B cell (primary cell): ENCODE results near the gene RANBP3L. TPM values are rescaled to one million over a fixed set of nuclear protein-coding genes. Genes with fewer than 3 reads are reported as not detected.
"Not testable (repeated sequence)": the region's sequence is repeated elsewhere in the genome, so short reads cannot be mapped to it uniquely, and the experiment has no call there.

Experiments used
- ATAC-seq: fragments of 200-7000 bp; cut with Tn5 transposase; one replicate; pipeline ENCODE4 v1.10.0; 2021; ENCODE audit warnings: low read depth, mild to moderate bottlenecking, moderate number of reproducible peaks, moderate library complexity
- CTCF ChIA-PET: fragments of 350-600 bp; sonication (Branson Sonifier 250); formaldehyde crosslinking; loops from one replicate; lab custom pipeline; 2021; ENCODE audit warnings: antibody characterized with exemption, inconsistent platforms; lab: Charles Lee
- POLR2A ChIA-PET: fragments of 350-600 bp; sonication (Branson Sonifier 250); formaldehyde crosslinking; loops from one replicate; lab custom pipeline; 2021; ENCODE audit warnings: antibody characterized with exemption; lab: Charles Lee
- DNase-seq: peaks from one replicate; pipeline ENCODE4 v3.0.0; 2013
- H2AFZ ChIP-seq: 2 replicates; pipeline ENCODE4 v1.6.1; 2012; ENCODE audit warnings: mild to moderate bottlenecking, low read depth, low read length; ENCODE audit not compliant: insufficient read depth, poor library complexity, severe bottlenecking
- H3K27ac ChIP-seq, 2 donors: 1 replicate in 1 of 2; 2 replicates in 1 of 2; pipeline ENCODE4 v1.5.1; 2012 to 2013; ENCODE audit warnings: low read length in 2 of 2, mild to moderate bottlenecking in 2 of 2, moderate library complexity in 1 of 2
- H3K27me3 ChIP-seq, 4 experiments: fragments of 200-600 bp in 1 of 4; sonication (generic) in 1 of 4; replicated peaks in 1 of 4; 1 replicate in 2 of 4; 2 replicates in 2 of 4; pipeline versions ENCODE4 v1.6.1 to v1.7.0; 2013 to 2016; ENCODE audit warnings: low read length in 3 of 4, mild to moderate bottlenecking in 2 of 4, mixed read lengths in 1 of 4, moderate library complexity in 1 of 4; ENCODE audit not compliant: insufficient read depth in 4 of 4, control insufficient read depth in 3 of 4; ENCODE audit errors: control extremely low read depth in 1 of 4
- H3K36me3 ChIP-seq, 2 experiments: replicated peaks in 1 of 2; 1 replicate in 1 of 2; 2 replicates in 1 of 2; pipeline versions ENCODE4 v1.6.1 to v1.7.1; 2013; ENCODE audit warnings: low read length in 1 of 2; ENCODE audit not compliant: insufficient read depth in 2 of 2, control insufficient read depth in 1 of 2; ENCODE audit errors: control extremely low read depth in 1 of 2, extremely low read depth in 1 of 2
- H3K4me1 ChIP-seq, 2 donors: fragments of 200-600 bp in 1 of 2; sonication (generic) in 1 of 2; 1 replicate in 1 of 2; 2 replicates in 1 of 2; pipeline versions ENCODE4 v1.5.1 to v1.6.1; 2013 to 2017; ENCODE audit warnings: low read length in 2 of 2; ENCODE audit not compliant: control insufficient read depth in 2 of 2, insufficient read depth in 2 of 2
- H3K4me2 ChIP-seq: replicated peaks from 2 replicates; pipeline ENCODE3; 2012; ENCODE audit warnings: mild to moderate bottlenecking, low read depth, low read length; ENCODE audit not compliant: poor library complexity, severe bottlenecking
- H3K4me3 ChIP-seq, 5 experiments: fragments of 200-600 bp in 1 of 5; sonication (generic) in 1 of 5; 1 replicate in 3 of 5; 2 replicates in 2 of 5; pipeline versions ENCODE4 v1.5.1 to v1.7.0; 2011 to 2016; ENCODE audit warnings: low read length in 4 of 5, mild to moderate bottlenecking in 4 of 5, low read depth in 2 of 5, control low read depth in 1 of 5, moderate library complexity in 1 of 5; ENCODE audit not compliant: insufficient read depth in 1 of 5; ENCODE audit errors: control extremely low read depth in 1 of 5, extremely low read depth in 1 of 5
- H3K79me2 ChIP-seq: fragments of 200-600 bp; sonication (generic); one replicate; pipeline ENCODE4 v1.6.0; 2016; ENCODE audit warnings: low read length; ENCODE audit not compliant: control insufficient read depth, insufficient read depth
- H3K9ac ChIP-seq: fragments of 200-600 bp; sonication (generic); 2 replicates; pipeline ENCODE4 v1.6.1; 2017; ENCODE audit warnings: mild to moderate bottlenecking, low read length, moderate library complexity
- H3K9me3 ChIP-seq, 3 donors: one replicate each; pipeline versions ENCODE4 v1.6.1 to v1.7.1; 2013; ENCODE audit warnings: low read length in 2 of 3; ENCODE audit not compliant: control insufficient read depth in 2 of 3, insufficient read depth in 1 of 3; ENCODE audit errors: control extremely low read depth in 1 of 3
- H4K20me1 ChIP-seq: 2 replicates; pipeline ENCODE4 v1.6.0; 2012; ENCODE audit warnings: mild to moderate bottlenecking, low read length; ENCODE audit not compliant: insufficient read depth, control insufficient read depth, poor library complexity, severe bottlenecking
- H3K27ac Mint-ChIP-seq: one replicate; pipeline ENCODE4 v1.8.0; 2021; ENCODE audit warnings: mixed read lengths
- H3K27me3 Mint-ChIP-seq: one replicate; pipeline ENCODE4 v1.8.0; 2021; ENCODE audit warnings: mixed read lengths
- H3K4me1 Mint-ChIP-seq: one replicate; pipeline ENCODE4 v1.8.0; 2021; ENCODE audit warnings: mixed read lengths
- H3K4me3 Mint-ChIP-seq: one replicate; pipeline ENCODE4 v1.8.0; 2021; ENCODE audit warnings: mixed read lengths
- H3K9me3 Mint-ChIP-seq: one replicate; pipeline ENCODE4 v1.8.0; 2022; ENCODE audit warnings: mixed read lengths; ENCODE audit not compliant: insufficient read depth
- EZH2 ChIP-seq: IDR thresholded peaks from 2 replicates; pipeline ENCODE4 v1.6.1; 2012; ENCODE audit warnings: borderline replicate concordance, low read depth, mild to moderate bottlenecking, moderate library complexity, low read length; ENCODE audit not compliant: insufficient read depth, poor library complexity, severe bottlenecking
- WGBS: methylation state at CpG from one replicate; pipeline ENCODE4 v1.1.5; 2013; ENCODE audit warnings: missing lambda C conversion rate; ENCODE audit not compliant: insufficient coverage; 5-methylcytosine and 5-hydroxymethylcytosine counted together
- intact Hi-C: fragments of 100-400 bp; cut with micrococcal nuclease; formaldehyde crosslinking; loops from one replicate; pipeline ENCODE4 v1.10.0; 2022
- polyA plus RNA-seq: library from polyadenylated mRNA; depleted of rRNA; stranded (reverse); fragments of >200 nt; gene quantifications from 2 replicates; pipeline ENCODE4 v1.2.3, GENCODE V29; 2012
- total RNA-seq, 2 donors: library from RNA; stranded (reverse); fragments of 120-200 nt in 1 of 2; gene quantifications; 1 replicate in 1 of 2; 2 replicates in 1 of 2; pipeline versions ENCODE4 v1.2.3 to v1.2.4, GENCODE V29; 2013 to 2022
- TF ChIP-seq, protein P1 (sequence below): fragments of 200-600 bp; IDR thresholded peaks from one replicate; pipeline ENCODE4 v1.8.0; 2022; ENCODE audit warnings: antibody characterized with exemption, mild to moderate bottlenecking

RANBP3L gene
- total and polyA plus RNA-seq, 2 donors (not counting 1 experiment from before 2014, with no cell fraction given) = not detected

DNA sequence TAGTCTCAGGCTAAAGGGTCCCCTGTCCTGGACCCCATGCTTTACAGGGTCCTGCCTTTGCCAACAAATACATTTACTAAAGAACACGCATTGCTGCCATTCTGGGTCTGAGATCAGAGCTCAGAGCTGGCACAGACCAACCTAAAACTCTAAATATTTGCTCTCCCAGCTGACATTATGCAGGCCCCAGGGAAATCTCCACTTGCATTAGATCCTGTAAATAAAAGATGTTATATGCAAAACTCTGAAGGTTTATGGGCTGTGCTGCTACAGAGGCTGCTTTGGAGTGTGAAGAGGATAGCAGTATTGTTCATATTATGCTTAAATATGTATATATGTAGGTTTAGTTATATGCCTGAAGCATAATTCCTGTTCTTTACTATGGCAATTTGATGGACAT, 35.9 kb upstream of the RANBP3L start:
- Histone ChIP-seq H3K27me3 (no peaks in the 10 kb centered on the region), H4K20me1 (no peaks in the 10 kb centered on the region), H3K4me3 (no peak overlapping the region), H3K4me1 (no peaks in the 10 kb centered on the region), H3K36me3 (no peaks in the 10 kb centered on the region), H3K79me2 (no peaks in the 10 kb centered on the region), H3K4me2 (no peak overlapping the region), H2AFZ (no peak overlapping the region), H3K9ac (no peak overlapping the region), H3K9me3 (peaks cover 0 to under 1% (median 0%) of the 10 kb centered on the region in 3 donors), H3K27ac (no peak overlapping the region)
- H3K4me1 Mint-ChIP-seq = no peaks in the 10 kb centered on the region
- peaks cover 4% of the 10 kb centered on the region for H3K27me3 Mint-ChIP-seq
- no peak overlapping the region for H3K27ac Mint-ChIP-seq
- DNase-seq (no peak), ATAC-seq (no peak)
- CTCF ChIA-PET = no interaction called here
- no peak overlapping the region for H3K4me3 Mint-ChIP-seq
- POLR2A ChIA-PET = no interaction called here
- WGBS = 88% methylated on average over 1 of the region's 1 CpG
- TF ChIP-seq EZH2 = no peak
- TF ChIP-seq, protein P1, sequence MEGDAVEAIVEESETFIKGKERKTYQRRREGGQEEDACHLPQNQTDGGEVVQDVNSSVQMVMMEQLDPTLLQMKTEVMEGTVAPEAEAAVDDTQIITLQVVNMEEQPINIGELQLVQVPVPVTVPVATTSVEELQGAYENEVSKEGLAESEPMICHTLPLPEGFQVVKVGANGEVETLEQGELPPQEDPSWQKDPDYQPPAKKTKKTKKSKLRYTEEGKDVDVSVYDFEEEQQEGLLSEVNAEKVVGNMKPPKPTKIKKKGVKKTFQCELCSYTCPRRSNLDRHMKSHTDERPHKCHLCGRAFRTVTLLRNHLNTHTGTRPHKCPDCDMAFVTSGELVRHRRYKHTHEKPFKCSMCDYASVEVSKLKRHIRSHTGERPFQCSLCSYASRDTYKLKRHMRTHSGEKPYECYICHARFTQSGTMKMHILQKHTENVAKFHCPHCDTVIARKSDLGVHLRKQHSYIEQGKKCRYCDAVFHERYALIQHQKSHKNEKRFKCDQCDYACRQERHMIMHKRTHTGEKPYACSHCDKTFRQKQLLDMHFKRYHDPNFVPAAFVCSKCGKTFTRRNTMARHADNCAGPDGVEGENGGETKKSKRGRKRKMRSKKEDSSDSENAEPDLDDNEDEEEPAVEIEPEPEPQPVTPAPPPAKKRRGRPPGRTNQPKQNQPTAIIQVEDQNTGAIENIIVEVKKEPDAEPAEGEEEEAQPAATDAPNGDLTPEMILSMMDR = no peak
- no peaks in the 10 kb centered on the region for H3K9me3 Mint-ChIP-seq
- intact Hi-C loops = no loop called here

DNA sequence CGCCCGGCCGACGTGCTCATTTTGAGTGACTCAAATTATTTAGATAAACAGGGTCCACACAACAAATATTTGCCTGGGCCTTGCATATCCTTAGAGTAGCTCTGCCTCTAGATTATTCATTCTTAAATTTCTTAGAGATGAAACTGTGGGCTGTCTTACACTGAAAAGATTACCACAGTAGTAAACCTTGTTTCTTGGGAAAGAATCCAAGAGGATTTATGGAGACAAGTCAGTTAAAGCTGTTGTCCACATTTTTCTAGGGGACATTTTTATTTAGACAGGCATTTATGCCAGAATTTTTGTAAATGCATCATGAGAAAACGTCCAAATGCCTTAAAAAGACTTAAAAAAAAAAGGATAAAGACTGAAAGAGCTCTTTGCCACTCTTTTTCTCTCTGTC, 32.6 kb upstream of the RANBP3L start:
- no peaks in the 10 kb centered on the region for H3K4me1 Mint-ChIP-seq
- TF ChIP-seq EZH2 = no peak
- TF ChIP-seq, protein P1 = no peak
- H3K9me3 Mint-ChIP-seq = no peaks in the 10 kb centered on the region
- no peaks in the 10 kb centered on the region for H3K36me3 ChIP-seq
- 96% methylated on average over 4 of the region's 5 CpGs for WGBS
- ATAC-seq = no peak
- no peaks in the 10 kb centered on the region for H3K79me2 ChIP-seq
- ChIA-PET POLR2A (no interaction called here), CTCF (no interaction called here)
- H3K4me3 ChIP-seq = no peak overlapping the region
- H3K9ac ChIP-seq = no peak overlapping the region
- no peak for DNase-seq
- no peak overlapping the region for H3K4me3 Mint-ChIP-seq
- no peaks in the 10 kb centered on the region for H3K27me3 ChIP-seq
- H3K9me3 ChIP-seq = peaks cover 0 to 3% (median 0%) of the 10 kb centered on the region in 3 donors
- H3K4me2 ChIP-seq = no peak overlapping the region
- no peaks in the 10 kb centered on the region for H3K27me3 Mint-ChIP-seq
- intact Hi-C loops = no loop called here
- H4K20me1 ChIP-seq = no peaks in the 10 kb centered on the region
- H3K4me1 ChIP-seq = no peaks in the 10 kb centered on the region
- no peak overlapping the region for H2AFZ ChIP-seq
- H3K27ac Mint-ChIP-seq = no peak overlapping the region
- H3K27ac ChIP-seq = no peak overlapping the region

DNA sequence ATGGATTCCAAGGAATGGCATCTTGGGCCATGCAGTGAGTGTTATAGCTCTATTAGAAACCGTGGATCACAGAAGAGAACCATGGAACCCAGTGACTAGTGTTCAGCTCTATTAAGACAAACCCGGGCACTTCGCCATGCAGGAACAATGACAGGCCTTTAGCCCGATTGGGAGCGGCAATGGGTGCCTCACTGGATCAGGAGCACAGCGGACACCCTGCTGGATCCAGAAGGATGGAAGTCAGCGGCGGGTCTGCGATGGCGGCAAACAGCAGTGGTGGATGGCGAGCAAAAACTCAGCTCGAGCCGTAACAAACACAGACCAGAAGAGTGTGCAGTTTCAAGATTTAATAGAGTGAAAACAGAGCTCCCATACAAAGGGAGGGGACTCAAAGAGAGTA, 31.0 kb upstream of the RANBP3L start:
- POLR2A ChIA-PET, H3K79me2 ChIP-seq, DNase-seq, H3K27ac ChIP-seq, intact Hi-C loops, H3K4me2 ChIP-seq, H3K27me3 ChIP-seq, H4K20me1 ChIP-seq, H3K4me1 ChIP-seq, H3K9me3 Mint-ChIP-seq, H3K9ac ChIP-seq, H3K27ac Mint-ChIP-seq, H3K4me3 Mint-ChIP-seq, H3K27me3 Mint-ChIP-seq, H3K9me3 ChIP-seq, H2AFZ ChIP-seq, H3K36me3 ChIP-seq, ATAC-seq, H3K4me3 ChIP-seq, H3K4me1 Mint-ChIP-seq: not testable (repeated sequence)
- CTCF ChIA-PET = interaction anchor here (0.6 to 1.6 kb wide), 2 partner anchors 54 to 358 kb away, joined by 4 read pairs; no protein-coding TSS in a partner anchor
- WGBS = 87% methylated on average over 11 of the region's 13 CpGs
